Endodermal cell (in vitro differentiated cells): ENCODE data around the gene UFC1. TPM values are rescaled to one million over a fixed set of nuclear protein-coding genes. Genes with fewer than 3 reads are reported as not detected.

ENCODE experiments used
- DNase-seq: peaks from one replicate; pipeline ENCODE4 v3.0.0-alpha.2; 2017
- H3K27ac ChIP-seq: 2 replicates; pipeline ENCODE4 v1.5.1; 2013; ENCODE audit warnings: mild to moderate bottlenecking, low read depth, low read length, moderate library complexity
- H3K27me3 ChIP-seq: 2 replicates; pipeline ENCODE4 v1.6.1; 2013; ENCODE audit warnings: mild to moderate bottlenecking, low read length, moderate library complexity; ENCODE audit not compliant: insufficient read depth, control insufficient read depth, poor library complexity, severe bottlenecking
- H3K36me3 ChIP-seq: 2 replicates; pipeline ENCODE4 v1.7.0; 2013; ENCODE audit warnings: mild to moderate bottlenecking, low read length, moderate library complexity; ENCODE audit not compliant: control insufficient read depth, insufficient read depth
- H3K4me1 ChIP-seq: one replicate; pipeline ENCODE4 v1.7.0; 2013; ENCODE audit warnings: low read length; ENCODE audit not compliant: control insufficient read depth, insufficient read depth
- H3K4me3 ChIP-seq: 2 replicates; pipeline ENCODE4 v1.5.1; 2013; ENCODE audit warnings: mild to moderate bottlenecking, low read length, moderate library complexity
- H3K9ac ChIP-seq: 2 replicates; pipeline ENCODE4 v1.6.1; 2013; ENCODE audit warnings: mild to moderate bottlenecking, low read length, moderate library complexity; ENCODE audit not compliant: poor library complexity, severe bottlenecking; ENCODE audit errors: extremely low read depth
- H3K9me3 ChIP-seq: 2 replicates; pipeline ENCODE4 v1.6.1; 2013; ENCODE audit warnings: mild to moderate bottlenecking, low read length, moderate library complexity; ENCODE audit not compliant: control insufficient read depth
- H3K27ac Mint-ChIP-seq: 2 replicates; pipeline ENCODE4 v1.8.0; 2020; ENCODE audit warnings: mixed read lengths
- H3K27me3 Mint-ChIP-seq: 2 replicates; pipeline ENCODE4 v1.8.0; 2021; ENCODE audit warnings: mild to moderate bottlenecking, mixed read lengths; ENCODE audit not compliant: insufficient read depth
- H3K36me3 Mint-ChIP-seq: 2 replicates; pipeline ENCODE4 v1.8.0; 2020; ENCODE audit warnings: low read depth, mixed read lengths
- H3K4me1 Mint-ChIP-seq: 2 replicates; pipeline ENCODE4 v1.8.0; 2020; ENCODE audit warnings: mixed read lengths
- H3K4me3 Mint-ChIP-seq: 2 replicates; pipeline ENCODE4 v1.8.0; 2020; ENCODE audit warnings: mild to moderate bottlenecking, moderate library complexity, mixed read lengths
- H3K9me3 Mint-ChIP-seq: 2 replicates; pipeline ENCODE4 v1.8.0; 2020; ENCODE audit warnings: mild to moderate bottlenecking, mixed read lengths
- WGBS, 2 experiments: methylation state at CpG; one replicate each; pipeline versions ENCODE4 v1.1.5 to v1.1.7; 2013; ENCODE audit warnings: missing lambda C conversion rate in 2 of 2, mixed read lengths in 1 of 2; ENCODE audit not compliant: insufficient coverage in 1 of 2, insufficient read length in 1 of 2; 5-methylcytosine and 5-hydroxymethylcytosine counted together
- total RNA-seq, 2 donors: library from RNA; stranded (reverse); fragmentation: NEBNext Ultra II Directional in 1 of 2; extraction: Animal tissue kit (Norgen Biotek cat#: 25700) in 1 of 2; gene quantifications; 2 replicates in 1 of 2; 3 replicates in 1 of 2; pipeline ENCODE4 v1.2.1, GENCODE V29; 2021
- TF ChIP-seq, protein P1 (sequence below): fragments of 200-600 bp; sonication (generic); conservative IDR thresholded peaks from 2 replicates; pipeline ENCODE4 v1.5.0; 2021; ENCODE audit warnings: antibody characterized with exemption, mild to moderate bottlenecking

Gene UFC1
- total RNA-seq, 2 donors from 2014 or later = 89.5 to 97.1 TPM

DNA sequence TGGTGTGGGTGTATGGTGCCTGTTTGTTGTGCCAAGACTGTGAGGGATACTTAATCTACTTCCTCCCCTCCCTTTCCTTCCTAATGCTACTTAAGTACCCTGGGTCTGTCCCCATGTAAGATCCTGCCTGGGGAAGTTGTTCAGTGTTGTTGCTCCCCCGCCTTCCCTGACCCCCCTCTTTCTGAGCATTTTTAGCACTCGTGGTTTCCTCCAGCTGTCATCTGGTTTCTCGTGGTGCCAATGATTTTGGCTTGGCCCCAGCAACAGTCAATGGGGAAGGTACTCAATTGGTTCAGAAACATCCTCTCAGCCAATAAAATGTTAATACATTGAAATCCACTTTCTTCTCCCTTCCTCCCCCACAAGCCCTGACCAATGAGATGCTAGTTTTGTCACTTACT is 31.5 kb downstream of the UFC1 start:
- Histone ChIP-seq H3K9ac (no peak overlapping the region), H3K4me1 (no peaks in the 10 kb centered on the region), H3K4me3 (no peak overlapping the region), H3K9me3 (no peaks in the 10 kb centered on the region), H3K36me3 (no peaks in the 10 kb centered on the region), H3K27ac (no peak overlapping the region), H3K27me3 (no peaks in the 10 kb centered on the region)
- WGBS, 2 experiments = 60 to 73% methylated on average over 1 to 3 of the region's 3 CpGs
- no peaks in the 10 kb centered on the region for H3K9me3 Mint-ChIP-seq
- H3K4me3 Mint-ChIP-seq = no peak overlapping the region
- H3K27ac Mint-ChIP-seq = no peak overlapping the region
- DNase-seq = no peak
- no peaks in the 10 kb centered on the region for H3K27me3 Mint-ChIP-seq
- H3K36me3 Mint-ChIP-seq = no peaks in the 10 kb centered on the region
- TF ChIP-seq, protein P1, sequence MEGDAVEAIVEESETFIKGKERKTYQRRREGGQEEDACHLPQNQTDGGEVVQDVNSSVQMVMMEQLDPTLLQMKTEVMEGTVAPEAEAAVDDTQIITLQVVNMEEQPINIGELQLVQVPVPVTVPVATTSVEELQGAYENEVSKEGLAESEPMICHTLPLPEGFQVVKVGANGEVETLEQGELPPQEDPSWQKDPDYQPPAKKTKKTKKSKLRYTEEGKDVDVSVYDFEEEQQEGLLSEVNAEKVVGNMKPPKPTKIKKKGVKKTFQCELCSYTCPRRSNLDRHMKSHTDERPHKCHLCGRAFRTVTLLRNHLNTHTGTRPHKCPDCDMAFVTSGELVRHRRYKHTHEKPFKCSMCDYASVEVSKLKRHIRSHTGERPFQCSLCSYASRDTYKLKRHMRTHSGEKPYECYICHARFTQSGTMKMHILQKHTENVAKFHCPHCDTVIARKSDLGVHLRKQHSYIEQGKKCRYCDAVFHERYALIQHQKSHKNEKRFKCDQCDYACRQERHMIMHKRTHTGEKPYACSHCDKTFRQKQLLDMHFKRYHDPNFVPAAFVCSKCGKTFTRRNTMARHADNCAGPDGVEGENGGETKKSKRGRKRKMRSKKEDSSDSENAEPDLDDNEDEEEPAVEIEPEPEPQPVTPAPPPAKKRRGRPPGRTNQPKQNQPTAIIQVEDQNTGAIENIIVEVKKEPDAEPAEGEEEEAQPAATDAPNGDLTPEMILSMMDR = no peak
- H3K4me1 Mint-ChIP-seq = no peaks in the 10 kb centered on the region

DNA sequence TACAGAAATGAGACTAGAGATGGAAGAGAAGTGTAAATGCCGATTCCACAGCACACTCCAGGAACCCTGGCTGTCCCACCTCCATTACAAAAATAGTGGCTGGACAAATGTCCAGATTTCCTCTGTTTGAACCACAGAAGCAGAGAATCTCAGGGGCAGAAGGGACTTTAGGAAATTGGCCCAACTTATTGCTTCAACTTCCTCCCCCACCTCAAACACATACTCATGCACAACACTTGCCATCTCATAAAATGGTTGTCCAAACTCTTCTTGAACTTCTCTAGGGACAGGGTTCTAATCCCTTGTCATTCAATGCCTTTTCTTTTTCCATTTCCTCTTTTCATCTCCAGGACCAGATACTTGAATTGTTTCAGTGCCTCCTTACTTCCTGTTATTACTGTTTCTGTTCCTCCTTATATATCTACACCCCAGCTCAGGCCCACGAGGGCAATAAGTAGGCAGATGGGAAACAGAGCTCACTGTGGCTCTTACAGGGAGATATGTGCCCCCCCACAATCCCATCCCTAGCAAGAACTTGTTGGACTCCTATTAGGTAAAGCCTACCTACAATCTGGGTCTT is 32.0 kb downstream of the UFC1 start:
- H3K9ac ChIP-seq = no peak overlapping the region
- Mint-ChIP-seq H3K27ac (no peak overlapping the region), H3K4me1 (no peaks in the 10 kb centered on the region), H3K27me3 (no peaks in the 10 kb centered on the region), H3K9me3 (no peaks in the 10 kb centered on the region), H3K36me3 (no peaks in the 10 kb centered on the region), H3K4me3 (no peak overlapping the region)
- H3K4me1 ChIP-seq = no peaks in the 10 kb centered on the region
- H3K27ac ChIP-seq = no peak overlapping the region
- H3K9me3 ChIP-seq = no peaks in the 10 kb centered on the region
- no peak for DNase-seq
- 88 to 100% methylated on average over 1 to 2 of the region's 2 CpGs for WGBS, 2 experiments
- H3K4me3 ChIP-seq = no peak overlapping the region
- TF ChIP-seq, protein P1 = no peak
- H3K27me3 ChIP-seq = no peaks in the 10 kb centered on the region
- H3K36me3 ChIP-seq = no peaks in the 10 kb centered on the region

DNA sequence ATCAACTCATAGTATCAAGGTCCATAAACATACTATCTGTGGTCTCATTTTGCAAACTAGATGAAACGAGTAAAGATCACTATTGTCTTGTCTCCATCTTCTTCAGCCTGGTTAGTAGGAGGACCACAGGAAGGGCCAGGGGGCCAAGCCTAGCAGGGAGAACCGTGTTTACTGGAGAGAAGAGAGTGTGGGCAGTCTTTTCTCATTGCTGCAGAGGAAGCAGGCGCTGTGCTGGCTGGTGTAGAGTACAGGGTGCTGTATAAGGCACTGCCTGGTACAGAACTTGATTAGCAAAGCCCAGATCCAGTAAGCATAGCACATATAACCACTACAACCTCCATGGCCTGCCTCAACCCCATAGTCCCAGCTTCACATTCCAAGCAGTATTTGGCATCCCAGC is 33.5 kb downstream of the UFC1 start:
- H3K4me1 Mint-ChIP-seq = peaks cover 3% of the 10 kb centered on the region
- Histone ChIP-seq H3K27me3 (no peaks in the 10 kb centered on the region), H3K9ac (no peak overlapping the region), H3K36me3 (no peaks in the 10 kb centered on the region), H3K4me1 (no peaks in the 10 kb centered on the region), H3K4me3 (no peak overlapping the region), H3K27ac (no peak overlapping the region), H3K9me3 (no peaks in the 10 kb centered on the region)
- H3K27me3 Mint-ChIP-seq = no peaks in the 10 kb centered on the region
- TF ChIP-seq, protein P1 = no peak
- no peaks in the 10 kb centered on the region for H3K36me3 Mint-ChIP-seq
- H3K4me3 Mint-ChIP-seq = no peak overlapping the region
- H3K9me3 Mint-ChIP-seq = no peaks in the 10 kb centered on the region
- no peak overlapping the region for H3K27ac Mint-ChIP-seq
- WGBS, 2 experiments = 88 to 100% methylated on average over 3 of the region's 3 CpGs
- no peak for DNase-seq
